Measurements from ENCODE around the gene XRN2. TPM values are rescaled to one million over a fixed set of nuclear protein-coding genes. Genes with fewer than 3 reads are reported as not detected.
A peak's percentile ranks its signal among the peaks of the same experiment; 100 is the strongest.

Gene XRN2
- total RNA-seq, 1 donor from 2014 or later = 239 TPM

DNA sequence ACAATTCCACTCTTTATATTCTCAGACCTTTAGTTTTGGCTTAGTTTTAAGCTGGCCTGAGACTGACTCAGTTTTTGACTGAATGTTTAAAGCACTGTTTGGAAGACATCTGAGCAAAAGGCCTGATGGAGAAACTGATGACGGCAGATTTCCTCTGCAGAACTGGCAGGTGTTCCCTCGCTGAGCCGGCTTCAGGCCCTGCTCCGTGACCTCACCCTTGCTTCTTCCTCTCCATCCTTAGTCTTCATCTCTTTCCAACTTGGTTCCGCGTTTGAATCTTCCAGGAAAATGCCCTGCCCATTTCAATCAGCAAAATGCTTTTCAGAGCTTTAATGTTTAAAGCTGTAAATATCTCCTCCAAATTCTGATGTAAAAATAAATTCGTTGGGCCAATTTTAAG is 87.6 kb downstream of the XRN2 start:
- Mint-ChIP-seq H3K36me3 (peaks cover 18% of the 10 kb centered on the region), H3K27me3 (ENCODE audit: insufficient read depth, low read depth) (peaks cover 50% of the 10 kb centered on the region), H3K4me1 (peaks cover 10% of the 10 kb centered on the region), H3K9me3 (no peaks in the 10 kb centered on the region), H3K4me3 (no peak overlapping the region), H3K27ac (no peak overlapping the region)
- H3F3A ChIP-seq (ENCODE audit: low read depth) = peaks cover 44% of the 10 kb centered on the region
- peak overlapping the region; percentile 45 for H3K4me3 ChIP-seq
- peak overlapping the region; percentile 90 for H3K4me2 ChIP-seq
- H3K79me2 ChIP-seq (ENCODE audit: low read depth) = no peaks in the 10 kb centered on the region
- H3K27ac ChIP-seq = no peak overlapping the region
- no peak overlapping the region for H3K9ac ChIP-seq
- no peaks in the 10 kb centered on the region for H3K36me3 ChIP-seq
- TF ChIP-seq EZH2 (IDR thresholded peaks at IDR 0.05) (no peak), EZH2phosphoT487 (IDR thresholded peaks at IDR 0.05) (no peak)
- TF ChIP-seq, protein P1, sequence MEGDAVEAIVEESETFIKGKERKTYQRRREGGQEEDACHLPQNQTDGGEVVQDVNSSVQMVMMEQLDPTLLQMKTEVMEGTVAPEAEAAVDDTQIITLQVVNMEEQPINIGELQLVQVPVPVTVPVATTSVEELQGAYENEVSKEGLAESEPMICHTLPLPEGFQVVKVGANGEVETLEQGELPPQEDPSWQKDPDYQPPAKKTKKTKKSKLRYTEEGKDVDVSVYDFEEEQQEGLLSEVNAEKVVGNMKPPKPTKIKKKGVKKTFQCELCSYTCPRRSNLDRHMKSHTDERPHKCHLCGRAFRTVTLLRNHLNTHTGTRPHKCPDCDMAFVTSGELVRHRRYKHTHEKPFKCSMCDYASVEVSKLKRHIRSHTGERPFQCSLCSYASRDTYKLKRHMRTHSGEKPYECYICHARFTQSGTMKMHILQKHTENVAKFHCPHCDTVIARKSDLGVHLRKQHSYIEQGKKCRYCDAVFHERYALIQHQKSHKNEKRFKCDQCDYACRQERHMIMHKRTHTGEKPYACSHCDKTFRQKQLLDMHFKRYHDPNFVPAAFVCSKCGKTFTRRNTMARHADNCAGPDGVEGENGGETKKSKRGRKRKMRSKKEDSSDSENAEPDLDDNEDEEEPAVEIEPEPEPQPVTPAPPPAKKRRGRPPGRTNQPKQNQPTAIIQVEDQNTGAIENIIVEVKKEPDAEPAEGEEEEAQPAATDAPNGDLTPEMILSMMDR (IDR thresholded peaks at IDR 0.05) = no peak
- no peak overlapping the region for H2AFZ ChIP-seq (replicated peaks)
- H3K4me1 ChIP-seq = peaks cover 15% of the 10 kb centered on the region
- peaks cover 71% of the 10 kb centered on the region for H4K20me1 ChIP-seq (ENCODE audit: low read depth)
- DNase-seq (ENCODE audit: low spot score) = no peak
- no peaks in the 10 kb centered on the region for H3K9me3 ChIP-seq (ENCODE audit: low read depth)
- peaks cover 71% of the 10 kb centered on the region for H3K27me3 ChIP-seq

DNA sequence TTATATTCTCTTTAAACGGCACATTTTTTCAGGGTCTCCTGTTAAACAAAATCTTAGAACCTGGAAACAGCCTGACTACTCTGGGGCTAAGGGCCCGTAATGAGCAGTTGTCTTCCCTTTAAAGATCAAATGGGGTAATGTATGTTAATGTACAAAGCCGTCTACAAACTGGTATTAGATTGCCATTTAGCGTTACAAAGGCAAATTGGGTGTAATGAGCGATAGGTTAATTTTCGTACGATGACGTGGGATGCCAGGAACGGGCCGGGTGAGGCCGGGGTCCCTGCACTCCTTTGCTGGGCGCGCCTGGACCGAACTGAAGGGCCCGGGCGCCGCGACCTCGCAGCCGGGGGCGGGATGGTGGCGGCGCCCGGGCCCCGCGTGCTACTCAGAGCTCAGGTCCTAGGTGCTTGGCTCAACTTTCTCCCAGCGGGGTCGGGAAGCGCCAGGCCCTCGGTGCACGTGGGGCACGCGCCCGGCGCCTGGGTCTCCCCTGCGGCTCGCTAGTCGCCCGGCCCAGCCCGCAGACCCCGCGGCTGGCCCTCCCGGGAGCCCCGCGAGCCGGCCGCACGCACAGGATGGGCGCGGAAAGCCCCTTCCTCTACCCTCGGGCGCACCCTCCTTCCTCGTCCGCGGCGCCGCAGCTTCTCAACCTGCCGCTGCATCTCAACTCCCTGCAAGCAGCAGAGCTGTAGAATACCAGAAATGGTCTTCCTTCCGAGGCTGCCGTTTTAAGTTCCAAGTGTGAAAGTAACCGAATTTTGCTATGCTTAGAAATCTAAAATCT is 88.2 kb downstream of the XRN2 start:
- Mint-ChIP-seq H3K4me1 (peaks cover 10% of the 10 kb centered on the region), H3K9me3 (no peaks in the 10 kb centered on the region)
- peak overlapping the region; percentile 90 for H3K4me2 ChIP-seq

GRCh38 chr20:21391972-21392352 is 88.8 kb downstream of the XRN2 start:
- Histone ChIP-seq H3K4me3 (peak overlapping the region; percentile 45), H3K4me2 (peak overlapping the region; percentile 90), H3K4me1 (peaks cover 15% of the 10 kb centered on the region), H4K20me1 (ENCODE audit: low read depth) (peaks cover 71% of the 10 kb centered on the region), H3F3A (ENCODE audit: low read depth) (peaks cover 44% of the 10 kb centered on the region), H3K27me3 (peaks cover 83% of the 10 kb centered on the region), H3K27ac (no peak overlapping the region), H3K9me3 (ENCODE audit: low read depth) (no peaks in the 10 kb centered on the region), H2AFZ (replicated peaks) (no peak overlapping the region), H3K79me2 (ENCODE audit: low read depth) (no peaks in the 10 kb centered on the region), H3K9ac (no peak overlapping the region), H3K36me3 (no peaks in the 10 kb centered on the region)
- DNase-seq (ENCODE audit: low spot score) = no peak
- peaks cover 50% of the 10 kb centered on the region for H3K27me3 Mint-ChIP-seq (ENCODE audit: insufficient read depth, low read depth)
- peaks cover 10% of the 10 kb centered on the region for H3K4me1 Mint-ChIP-seq
- peak overlapping the region; percentile 69 for H3K4me3 Mint-ChIP-seq
- H3K36me3 Mint-ChIP-seq = peaks cover 13% of the 10 kb centered on the region
- no peak overlapping the region for H3K27ac Mint-ChIP-seq
- no peaks in the 10 kb centered on the region for H3K9me3 Mint-ChIP-seq
- TF ChIP-seq EZH2 (IDR thresholded peaks at IDR 0.05) (peak; percentile 86), EZH2phosphoT487 (IDR thresholded peaks at IDR 0.05) (peak; percentile 73)
- TF ChIP-seq, protein P1 (IDR thresholded peaks at IDR 0.05) = no peak

More for the DNA sequence above, 88.2 kb downstream of the XRN2 start:
- Histone ChIP-seq H3K4me3 (peak overlapping the region; percentile 45), H3K36me3 (no peaks in the 10 kb centered on the region), H3F3A (ENCODE audit: low read depth) (peaks cover 44% of the 10 kb centered on the region), H3K4me1 (peaks cover 15% of the 10 kb centered on the region), H3K9me3 (ENCODE audit: low read depth) (no peaks in the 10 kb centered on the region), H2AFZ (replicated peaks) (no peak overlapping the region), H4K20me1 (ENCODE audit: low read depth) (peaks cover 71% of the 10 kb centered on the region), H3K79me2 (ENCODE audit: low read depth) (no peaks in the 10 kb centered on the region), H3K27ac (no peak overlapping the region), H3K27me3 (peaks cover 77% of the 10 kb centered on the region), H3K9ac (no peak overlapping the region)
- DNase-seq (ENCODE audit: low spot score) = peak; percentile 77
- Mint-ChIP-seq H3K36me3 (peaks cover 17% of the 10 kb centered on the region), H3K4me3 (peak overlapping the region; percentile 69), H3K27me3 (ENCODE audit: insufficient read depth, low read depth) (peaks cover 50% of the 10 kb centered on the region), H3K27ac (no peak overlapping the region)
- TF ChIP-seq EZH2phosphoT487 (IDR thresholded peaks at IDR 0.05) (peak; percentile 86), EZH2 (IDR thresholded peaks at IDR 0.05) (peak; percentile 92)
- TF ChIP-seq, protein P1 (IDR thresholded peaks at IDR 0.05) = no peak
